Esophagus muscularis mucosa (tissue), 4 donors: ENCODE results near the gene REXO2. TPM values are rescaled to one million over a fixed set of nuclear protein-coding genes. Genes with fewer than 3 reads are reported as not detected.

Experiments
- DNase-seq: peaks from one replicate; pipeline ENCODE4 v3.0.0-alpha.2; 2017; ENCODE audit errors: extremely low spot score
- H3K27ac ChIP-seq, 4 donors: fragments of 200-600 bp; sonication (generic); replicated peaks in 1 of 4; 1 replicate in 3 of 4; 2 replicates in 1 of 4; pipeline ENCODE4 v1.5.1; 2016 to 2019; ENCODE audit warnings: mild to moderate bottlenecking in 1 of 4
- H3K27me3 ChIP-seq, 4 donors: fragments of 200-600 bp; sonication (generic); one replicate each; pipeline versions ENCODE4 v1.5.1 to v1.6.0; 2016 to 2019
- H3K36me3 ChIP-seq, 4 donors: fragments of 200-600 bp; sonication (generic); one replicate each; pipeline ENCODE4 v1.5.1; 2016 to 2019
- H3K4me1 ChIP-seq, 4 donors: fragments of 200-600 bp; sonication (generic); one replicate each; pipeline ENCODE4 v1.5.1; 2016 to 2019
- H3K4me3 ChIP-seq, 4 donors: fragments of 200-600 bp; sonication (generic); 1 replicate in 2 of 4; 2 replicates in 2 of 4; pipeline ENCODE4 v1.5.1; 2016 to 2019; ENCODE audit warnings: mild to moderate bottlenecking in 4 of 4, moderate library complexity in 1 of 4
- H3K9me3 ChIP-seq, 4 donors: fragments of 200-600 bp; sonication (generic); 1 replicate in 3 of 4; 2 replicates in 1 of 4; pipeline ENCODE4 v1.5.1; 2016 to 2019
- EP300 ChIP-seq: sonication (generic); formaldehyde crosslinking; IDR thresholded peaks from one replicate; pipeline ENCODE4 v1.6.1; 2017; ENCODE audit warnings: antibody characterized with exemption
- POLR2A ChIP-seq: fragments of 450-650 bp; IDR thresholded peaks from one replicate; pipeline ENCODE4 v1.6.1; 2017; ENCODE audit warnings: antibody characterized with exemption, moderate library complexity, mild to moderate bottlenecking, low read depth
- POLR2AphosphoS5 ChIP-seq, 2 donors: sonication (generic); formaldehyde crosslinking; IDR thresholded peaks; one replicate each; pipeline ENCODE4 v1.6.1; 2017; ENCODE audit warnings: antibody characterized with exemption in 2 of 2
- WGBS: methylation state at CpG from one replicate; pipeline ENCODE4 v1.1.5; 2018; 5-methylcytosine and 5-hydroxymethylcytosine counted together
- intact Hi-C: fragments of 100-400 bp; cut with DNase I; formaldehyde crosslinking; loops from one replicate; pipeline ENCODE4 v1.15.1; 2023
- total RNA-seq, 4 donors: library from RNA; depleted of rRNA; stranded (reverse); fragments of >200 nt; gene quantifications; one replicate each; pipeline versions ENCODE4 v1.1.0 to v1.2.1, GENCODE V29; 2016
- TF ChIP-seq, protein P1 (sequence below), 3 experiments: fragments of 200-600 bp in 2 of 3; fragments of 450-650 bp in 1 of 3; sonication (generic) in 2 of 3; IDR thresholded peaks; one replicate each; pipeline ENCODE4 v1.5.1; 2017 to 2019; ENCODE audit warnings: antibody characterized with exemption in 3 of 3, mild to moderate bottlenecking in 2 of 3, moderate library complexity in 1 of 3

Gene REXO2
- total RNA-seq, 4 donors from 2014 or later: 95.1 to 152 (median 142) TPM

GRCh38 chr11:114478768-114479167, 39.5 kb downstream of the REXO2 start:
- DNase-seq: no peak
- no peak overlapping the region for H3K4me3 ChIP-seq
- H3K27me3 ChIP-seq: no peaks in the 10 kb centered on the region
- H3K9me3 ChIP-seq: no peaks in the 10 kb centered on the region
- TF ChIP-seq, protein P1, sequence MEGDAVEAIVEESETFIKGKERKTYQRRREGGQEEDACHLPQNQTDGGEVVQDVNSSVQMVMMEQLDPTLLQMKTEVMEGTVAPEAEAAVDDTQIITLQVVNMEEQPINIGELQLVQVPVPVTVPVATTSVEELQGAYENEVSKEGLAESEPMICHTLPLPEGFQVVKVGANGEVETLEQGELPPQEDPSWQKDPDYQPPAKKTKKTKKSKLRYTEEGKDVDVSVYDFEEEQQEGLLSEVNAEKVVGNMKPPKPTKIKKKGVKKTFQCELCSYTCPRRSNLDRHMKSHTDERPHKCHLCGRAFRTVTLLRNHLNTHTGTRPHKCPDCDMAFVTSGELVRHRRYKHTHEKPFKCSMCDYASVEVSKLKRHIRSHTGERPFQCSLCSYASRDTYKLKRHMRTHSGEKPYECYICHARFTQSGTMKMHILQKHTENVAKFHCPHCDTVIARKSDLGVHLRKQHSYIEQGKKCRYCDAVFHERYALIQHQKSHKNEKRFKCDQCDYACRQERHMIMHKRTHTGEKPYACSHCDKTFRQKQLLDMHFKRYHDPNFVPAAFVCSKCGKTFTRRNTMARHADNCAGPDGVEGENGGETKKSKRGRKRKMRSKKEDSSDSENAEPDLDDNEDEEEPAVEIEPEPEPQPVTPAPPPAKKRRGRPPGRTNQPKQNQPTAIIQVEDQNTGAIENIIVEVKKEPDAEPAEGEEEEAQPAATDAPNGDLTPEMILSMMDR (IDR thresholded peaks at IDR 0.05): no peak
- no peak for TF ChIP-seq POLR2A
- no peak for TF ChIP-seq POLR2AphosphoS5 (IDR thresholded peaks at IDR 0.05)
- no peak for TF ChIP-seq EP300
- H3K36me3 ChIP-seq: no peaks in the 10 kb centered on the region
- no peak overlapping the region for H3K27ac ChIP-seq
- intact Hi-C loops: no loop called here
- peaks cover 0 to 11% (median 9%) of the 10 kb centered on the region in 4 donors for H3K4me1 ChIP-seq
- 78% methylated on average over 4 of the region's 4 CpGs for WGBS

DNA sequence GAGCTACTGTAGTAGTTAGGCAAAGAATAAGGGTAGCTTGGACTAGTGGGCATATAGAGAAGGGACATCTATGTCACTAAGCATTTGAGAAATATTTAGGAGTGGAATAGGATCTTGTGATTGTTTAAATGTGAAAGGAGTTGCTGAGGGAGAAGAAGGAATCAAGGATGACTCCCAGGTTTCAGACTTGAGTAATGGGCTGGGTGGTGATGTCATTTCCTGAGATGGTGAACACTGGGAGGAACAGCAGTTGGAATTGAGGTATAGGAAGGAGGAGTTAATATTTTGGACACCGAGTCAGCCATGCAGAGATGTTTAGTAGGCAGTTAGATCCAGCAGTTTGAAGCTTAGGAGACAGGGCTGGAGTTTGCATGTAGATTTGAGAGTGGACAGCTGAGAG, 40.1 kb downstream of the REXO2 start:
- no peaks in the 10 kb centered on the region for H3K27me3 ChIP-seq
- DNase-seq: no peak
- no peak overlapping the region for H3K4me3 ChIP-seq
- 75% methylated on average over 1 of the region's 1 CpG for WGBS
- no peaks in the 10 kb centered on the region for H3K9me3 ChIP-seq
- H3K36me3 ChIP-seq: no peaks in the 10 kb centered on the region
- TF ChIP-seq POLR2AphosphoS5 (IDR thresholded peaks at IDR 0.05) (no peak), POLR2A (no peak), EP300 (no peak)
- TF ChIP-seq, protein P1 (IDR thresholded peaks at IDR 0.05): no peak
- intact Hi-C loops: no loop called here
- H3K4me1 ChIP-seq: peaks cover 0 to 11% (median 9%) of the 10 kb centered on the region in 4 donors
- no peak overlapping the region for H3K27ac ChIP-seq

DNA sequence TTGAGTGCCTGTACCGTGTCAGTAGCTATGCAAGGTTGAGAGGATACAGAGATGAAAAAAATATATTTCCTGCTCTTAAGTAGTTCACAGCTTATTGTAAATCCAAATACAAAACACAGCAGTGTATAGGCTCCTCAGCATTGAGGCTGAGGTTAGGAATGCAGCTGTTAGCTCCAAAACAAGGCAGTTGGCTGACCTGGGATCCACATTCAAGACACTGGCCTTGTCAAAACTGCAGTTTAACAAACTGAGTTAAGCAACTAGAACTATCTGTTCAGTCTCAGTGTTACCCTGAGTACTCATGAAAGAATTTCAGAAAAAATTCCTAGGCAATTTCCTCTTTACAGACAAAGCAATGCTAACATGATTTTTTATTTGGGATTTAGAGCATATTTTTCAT, 42.8 kb downstream of the REXO2 start:
- intact Hi-C loops: no loop called here
- TF ChIP-seq, protein P1 (IDR thresholded peaks at IDR 0.05): no peak
- no peak for TF ChIP-seq EP300
- TF ChIP-seq POLR2AphosphoS5 (IDR thresholded peaks at IDR 0.05): no peak
- TF ChIP-seq POLR2A: no peak
- no peak overlapping the region for H3K4me3 ChIP-seq
- no peak overlapping the region for H3K27ac ChIP-seq
- no peak for DNase-seq
- no peaks in the 10 kb centered on the region for H3K9me3 ChIP-seq
- H3K36me3 ChIP-seq: no peaks in the 10 kb centered on the region
- H3K27me3 ChIP-seq: no peaks in the 10 kb centered on the region
- H3K4me1 ChIP-seq: peaks cover 0 to 11% (median 9%) of the 10 kb centered on the region in 4 donors
- 57% methylated on average over 1 of the region's 1 CpG for WGBS

GRCh38 chr11:114483929-114484328, 44.7 kb downstream of the REXO2 start:
- no peak for DNase-seq
- Histone ChIP-seq H3K4me1 (peaks cover 0 to 6% (median under 1%) of the 10 kb centered on the region in 4 donors), H3K4me3 (no peak overlapping the region), H3K36me3 (no peaks in the 10 kb centered on the region), H3K27me3 (no peaks in the 10 kb centered on the region), H3K27ac (no peak overlapping the region), H3K9me3 (no peaks in the 10 kb centered on the region)
- TF ChIP-seq EP300 (no peak), POLR2A (no peak), POLR2AphosphoS5 (IDR thresholded peaks at IDR 0.05) (no peak)
- TF ChIP-seq, protein P1 (IDR thresholded peaks at IDR 0.05): no peak
- intact Hi-C loops: no loop called here
- 87% methylated on average over 2 of the region's 2 CpGs for WGBS

DNA sequence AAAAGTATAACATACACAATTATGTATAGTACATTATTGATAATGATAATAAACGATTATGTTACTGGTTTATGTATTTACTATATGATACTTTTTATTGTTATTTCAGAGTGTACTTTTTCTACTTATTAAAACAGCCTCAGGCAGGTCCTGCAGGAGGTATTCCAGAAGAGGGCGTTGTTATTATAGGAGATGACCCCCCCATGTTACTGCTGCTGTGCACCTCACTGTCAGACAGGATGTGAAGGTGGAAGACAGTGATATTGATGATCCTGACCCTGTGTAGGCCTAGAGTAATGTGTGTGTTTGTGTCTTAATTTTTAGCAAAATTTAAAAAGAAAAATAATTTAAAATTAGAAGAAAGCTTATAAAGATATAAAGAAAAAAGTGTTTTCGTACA, 57.6 kb downstream of the REXO2 start:
- 83% methylated on average over 3 of the region's 3 CpGs for WGBS
- no peak overlapping the region for H3K4me3 ChIP-seq
- no peaks in the 10 kb centered on the region for H3K4me1 ChIP-seq
- TF ChIP-seq, protein P1 (IDR thresholded peaks at IDR 0.05): no peak
- TF ChIP-seq POLR2A: no peak
- no peak for TF ChIP-seq POLR2AphosphoS5 (IDR thresholded peaks at IDR 0.05)
- TF ChIP-seq EP300: no peak
- H3K27ac ChIP-seq: no peak overlapping the region
- intact Hi-C loops: no loop called here
- no peak for DNase-seq
- H3K27me3 ChIP-seq: no peaks in the 10 kb centered on the region
- H3K9me3 ChIP-seq: peaks cover 0 to 8% (median 0%) of the 10 kb centered on the region in 4 donors
- no peaks in the 10 kb centered on the region for H3K36me3 ChIP-seq
